ENCODE measurements around the gene DNM2. TPM values are rescaled to one million over a fixed set of nuclear protein-coding genes. Genes with fewer than 3 reads are reported as not detected.
A peak's percentile ranks its signal among the peaks of the same experiment; 100 is the strongest.
"Not testable (repeated sequence)": the region's sequence is repeated elsewhere in the genome, so short reads cannot be mapped to it uniquely, and the experiment has no call there.

The DNM2 gene
- total RNA-seq, 1 donor from 2014 or later = 184 TPM

DNA sequence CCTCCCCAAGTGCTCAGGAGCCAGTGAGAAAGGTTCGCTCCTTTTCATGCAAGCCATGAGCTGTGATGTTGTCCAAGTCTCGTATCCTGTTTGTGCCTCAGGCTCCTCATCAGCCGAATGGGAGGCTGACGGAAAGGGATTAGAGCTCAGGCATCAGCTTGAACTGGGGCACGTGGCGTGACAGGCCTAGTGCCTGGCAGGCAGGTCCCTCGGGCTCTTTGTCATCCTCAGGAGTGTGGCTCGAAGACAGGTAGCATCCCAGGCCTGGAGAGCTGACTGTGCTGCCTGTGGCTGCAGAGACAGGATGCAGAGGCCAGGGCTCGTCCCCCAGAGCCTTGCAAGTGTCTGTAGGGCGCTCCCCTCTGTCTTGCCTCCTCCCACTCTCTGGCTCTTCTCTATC, 38.5 kb downstream of the DNM2 start:
- Mint-ChIP-seq H3K9me3 (ENCODE audit: unreplicated experiment) (peaks cover 6% of the 10 kb centered on the region), H3K27ac (ENCODE audit: unreplicated experiment) (peak overlapping the region; percentile 30), H3K4me3 (ENCODE audit: unreplicated experiment) (no peak overlapping the region), H3K36me3 (ENCODE audit: low read depth, unreplicated experiment) (peaks cover 17% of the 10 kb centered on the region), H3K4me1 (ENCODE audit: unreplicated experiment) (peaks cover 39% of the 10 kb centered on the region), H3K27me3 (ENCODE audit: unreplicated experiment) (peaks cover 15% of the 10 kb centered on the region)
- TF ChIP-seq, protein P1, sequence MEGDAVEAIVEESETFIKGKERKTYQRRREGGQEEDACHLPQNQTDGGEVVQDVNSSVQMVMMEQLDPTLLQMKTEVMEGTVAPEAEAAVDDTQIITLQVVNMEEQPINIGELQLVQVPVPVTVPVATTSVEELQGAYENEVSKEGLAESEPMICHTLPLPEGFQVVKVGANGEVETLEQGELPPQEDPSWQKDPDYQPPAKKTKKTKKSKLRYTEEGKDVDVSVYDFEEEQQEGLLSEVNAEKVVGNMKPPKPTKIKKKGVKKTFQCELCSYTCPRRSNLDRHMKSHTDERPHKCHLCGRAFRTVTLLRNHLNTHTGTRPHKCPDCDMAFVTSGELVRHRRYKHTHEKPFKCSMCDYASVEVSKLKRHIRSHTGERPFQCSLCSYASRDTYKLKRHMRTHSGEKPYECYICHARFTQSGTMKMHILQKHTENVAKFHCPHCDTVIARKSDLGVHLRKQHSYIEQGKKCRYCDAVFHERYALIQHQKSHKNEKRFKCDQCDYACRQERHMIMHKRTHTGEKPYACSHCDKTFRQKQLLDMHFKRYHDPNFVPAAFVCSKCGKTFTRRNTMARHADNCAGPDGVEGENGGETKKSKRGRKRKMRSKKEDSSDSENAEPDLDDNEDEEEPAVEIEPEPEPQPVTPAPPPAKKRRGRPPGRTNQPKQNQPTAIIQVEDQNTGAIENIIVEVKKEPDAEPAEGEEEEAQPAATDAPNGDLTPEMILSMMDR (IDR thresholded peaks at IDR 0.05; ENCODE audit: unreplicated experiment) = no peak
- DNase-seq (ENCODE audit: low spot score) = no peak

DNA sequence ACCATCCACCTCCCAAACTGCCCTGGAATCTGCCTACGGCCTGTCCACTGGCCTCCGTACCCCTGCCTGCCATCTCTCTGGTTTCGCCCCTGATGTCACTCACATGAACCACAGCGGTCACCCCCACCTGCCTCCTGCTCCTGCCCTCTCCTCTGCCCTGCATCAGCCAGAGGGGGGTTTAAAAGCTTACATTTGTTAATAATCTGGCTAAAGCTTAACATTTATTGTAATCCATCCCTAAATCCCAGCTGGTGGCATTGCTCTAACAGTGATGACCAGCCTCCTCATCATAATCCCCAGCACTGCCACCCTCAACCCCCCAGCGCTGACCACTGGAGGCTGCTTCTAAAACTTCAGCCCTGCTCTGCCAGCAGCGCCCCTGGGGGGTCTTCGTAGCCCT, 38.9 kb downstream of the DNM2 start:
- H3K9me3 Mint-ChIP-seq (ENCODE audit: unreplicated experiment) = peaks cover 6% of the 10 kb centered on the region
- H3K27me3 Mint-ChIP-seq (ENCODE audit: unreplicated experiment) = peaks cover 12% of the 10 kb centered on the region
- peak overlapping the region; percentile 30 for H3K27ac Mint-ChIP-seq (ENCODE audit: unreplicated experiment)
- peaks cover 39% of the 10 kb centered on the region for H3K4me1 Mint-ChIP-seq (ENCODE audit: unreplicated experiment)
- no peak for DNase-seq (ENCODE audit: low spot score)
- H3K4me3 Mint-ChIP-seq (ENCODE audit: unreplicated experiment) = no peak overlapping the region
- TF ChIP-seq, protein P1 (IDR thresholded peaks at IDR 0.05; ENCODE audit: unreplicated experiment) = no peak
- peaks cover 21% of the 10 kb centered on the region for H3K36me3 Mint-ChIP-seq (ENCODE audit: low read depth, unreplicated experiment)

DNA sequence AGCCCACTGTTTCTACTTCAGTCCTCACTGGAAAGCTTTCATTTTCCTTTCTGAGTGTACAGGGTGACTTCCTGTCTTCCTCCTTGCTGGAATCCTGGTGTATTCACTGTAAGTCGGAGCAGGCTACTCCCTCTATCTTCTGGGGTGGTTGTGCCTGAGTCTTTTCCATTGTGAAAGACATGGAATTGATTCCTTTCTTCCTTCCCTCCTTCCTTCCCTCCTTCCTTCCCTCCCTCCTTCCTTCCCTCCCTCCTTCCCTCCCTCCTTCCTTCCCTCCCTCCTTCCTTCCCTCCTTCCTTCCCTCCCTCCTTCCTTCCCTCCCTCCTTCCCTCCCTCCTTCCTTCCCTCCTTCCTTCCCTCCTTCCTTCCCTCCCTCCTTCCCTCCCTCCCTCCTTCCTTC, 40.2 kb downstream of the DNM2 start:
- H3K4me3 Mint-ChIP-seq (ENCODE audit: unreplicated experiment) = not testable (repeated sequence)

DNA sequence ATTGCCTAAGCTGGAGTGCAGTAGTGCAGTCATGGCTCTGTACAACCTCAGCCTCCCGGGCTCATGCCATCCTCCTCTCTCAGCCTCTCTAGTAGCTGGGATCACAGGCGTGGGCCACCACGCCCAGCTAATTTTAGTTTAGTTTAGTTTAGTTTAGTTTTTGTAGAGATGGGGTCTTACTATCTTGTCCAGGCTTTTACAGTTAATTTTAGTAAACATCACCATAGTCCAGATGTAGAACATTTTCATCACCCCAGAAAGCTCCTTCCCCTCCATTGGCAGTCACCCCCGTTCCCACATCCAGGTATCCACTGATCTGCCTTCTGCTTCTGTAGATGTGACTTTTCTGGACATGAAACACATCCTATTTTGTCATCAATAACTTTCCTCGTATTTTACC, 41.1 kb downstream of the DNM2 start:
- Mint-ChIP-seq H3K27ac (ENCODE audit: unreplicated experiment) (peak overlapping the region; percentile 96), H3K9me3 (ENCODE audit: unreplicated experiment) (peaks cover 6% of the 10 kb centered on the region), H3K4me1 (ENCODE audit: unreplicated experiment) (peaks cover 39% of the 10 kb centered on the region), H3K27me3 (ENCODE audit: unreplicated experiment) (peaks cover 9% of the 10 kb centered on the region), H3K36me3 (ENCODE audit: low read depth, unreplicated experiment) (peaks cover 23% of the 10 kb centered on the region), H3K4me3 (ENCODE audit: unreplicated experiment) (peak overlapping the region; percentile 87)
- DNase-seq (ENCODE audit: low spot score) = no peak
- TF ChIP-seq, protein P1 (IDR thresholded peaks at IDR 0.05; ENCODE audit: unreplicated experiment) = no peak

More for the DNA sequence above, 40.2 kb downstream of the DNM2 start:
- Mint-ChIP-seq H3K36me3 (ENCODE audit: low read depth, unreplicated experiment) (peaks cover 23% of the 10 kb centered on the region), H3K27ac (ENCODE audit: unreplicated experiment) (peak overlapping the region; percentile 48), H3K4me1 (ENCODE audit: unreplicated experiment) (peaks cover 39% of the 10 kb centered on the region)
- H3K9me3 Mint-ChIP-seq (ENCODE audit: unreplicated experiment); DNase-seq (ENCODE audit: low spot score); H3K27me3 Mint-ChIP-seq (ENCODE audit: unreplicated experiment): not testable (repeated sequence)

DNA sequence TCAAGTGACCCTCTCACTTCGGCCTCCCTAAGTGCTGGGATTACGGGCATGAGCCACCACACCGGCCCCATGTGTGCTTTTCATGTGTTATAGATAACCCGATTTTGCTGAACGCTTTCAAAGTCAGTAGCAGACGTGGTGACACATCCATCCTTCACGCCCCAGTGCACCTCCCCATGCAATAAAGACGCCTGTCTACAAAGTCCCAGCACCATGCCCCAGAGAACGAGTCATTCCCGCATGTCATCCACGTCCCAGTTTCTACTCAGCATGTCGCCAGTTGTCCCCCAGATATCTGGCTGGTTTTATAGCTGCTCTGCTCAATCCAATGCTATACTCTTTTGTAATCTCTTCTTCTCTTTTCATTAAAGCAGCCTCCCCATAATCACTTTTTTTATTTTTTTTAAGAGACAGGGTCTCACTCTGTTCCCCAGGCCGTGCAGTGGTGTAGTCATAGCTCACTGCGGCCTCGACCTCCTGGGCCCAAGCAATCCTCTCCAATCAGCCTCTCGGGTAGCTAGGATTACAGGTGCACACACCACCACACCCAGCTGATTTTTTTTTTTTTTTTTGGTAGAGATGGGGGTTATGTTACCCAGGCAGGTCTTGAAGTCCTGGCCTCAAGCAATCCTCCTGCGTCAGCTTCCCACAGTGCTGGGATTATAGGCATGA, 42.5 kb downstream of the DNM2 start:
- peak overlapping the region; percentile 80 for H3K27ac Mint-ChIP-seq (ENCODE audit: unreplicated experiment)
- peaks cover 35% of the 10 kb centered on the region for H3K4me1 Mint-ChIP-seq (ENCODE audit: unreplicated experiment)
- peak overlapping the region; percentile 70 for H3K4me3 Mint-ChIP-seq (ENCODE audit: unreplicated experiment)
- no peak for DNase-seq (ENCODE audit: low spot score)
- peaks cover 12% of the 10 kb centered on the region for H3K27me3 Mint-ChIP-seq (ENCODE audit: unreplicated experiment)
- TF ChIP-seq, protein P1 (IDR thresholded peaks at IDR 0.05; ENCODE audit: unreplicated experiment) = no peak
- H3K36me3 Mint-ChIP-seq (ENCODE audit: low read depth, unreplicated experiment) = peaks cover 23% of the 10 kb centered on the region
- H3K9me3 Mint-ChIP-seq (ENCODE audit: unreplicated experiment) = peaks cover 6% of the 10 kb centered on the region
